Loucy (cell line): ENCODE data around the gene FLT4.

Source experiments
- H2AFZ ChIP-seq: fragments of 200-600 bp; sonication (generic); 2 replicates; pipeline ENCODE4 v1.6.0; 2016; ENCODE audit warnings: antibody characterized with exemption, mild to moderate bottlenecking, low read length, moderate library complexity
- H3F3A ChIP-seq: fragments of 200-600 bp; 2 replicates; pipeline ENCODE4 v1.6.0; 2016; ENCODE audit warnings: antibody characterized with exemption, low read depth, mild to moderate bottlenecking
- H3K27me3 ChIP-seq: fragments of 200-600 bp; sonication (generic); 2 replicates; pipeline ENCODE4 v1.6.1; 2014; ENCODE audit warnings: low read length, mild to moderate bottlenecking; ENCODE audit not compliant: insufficient read depth, poor library complexity, severe bottlenecking
- H3K36me3 ChIP-seq: fragments of 200-600 bp; sonication (generic); 2 replicates; pipeline ENCODE4 v1.6.1; 2016; ENCODE audit warnings: low read length; ENCODE audit not compliant: insufficient read depth
- H3K4me1 ChIP-seq: fragments of 200-600 bp; sonication (generic); 2 replicates; pipeline ENCODE4 v1.5.1; 2014; ENCODE audit warnings: low read length, mild to moderate bottlenecking; ENCODE audit not compliant: insufficient read depth, poor library complexity, severe bottlenecking
- H3K4me2 ChIP-seq: fragments of 200-600 bp; sonication (generic); 2 replicates; pipeline ENCODE4 v1.6.0; 2014; ENCODE audit warnings: antibody characterized with exemption, low read length, low read depth, mild to moderate bottlenecking; ENCODE audit not compliant: poor library complexity, severe bottlenecking
- H3K4me3 ChIP-seq: fragments of 200-600 bp; sonication (generic); 2 replicates; pipeline ENCODE4 v1.5.1; 2014; ENCODE audit warnings: low read length, mild to moderate bottlenecking, mixed read lengths; ENCODE audit not compliant: poor library complexity, severe bottlenecking
- H3K79me2 ChIP-seq: fragments of 200-600 bp; sonication (generic); 2 replicates; pipeline ENCODE4 v1.6.1; 2014; ENCODE audit warnings: low read length; ENCODE audit not compliant: insufficient read depth
- H3K9ac ChIP-seq: fragments of 200-600 bp; sonication (generic); 2 replicates; pipeline ENCODE4 v1.6.0; 2014; ENCODE audit warnings: mild to moderate bottlenecking, low read depth, low read length, moderate library complexity; ENCODE audit not compliant: poor library complexity, severe bottlenecking
- H3K9me2 ChIP-seq: fragments of 200-600 bp; sonication (generic); replicated peaks from 2 replicates; pipeline ENCODE4 v1.6.1; 2016; ENCODE audit warnings: low read depth, low read length, mixed read lengths
- H3K9me3 ChIP-seq: fragments of 200-600 bp; sonication (generic); 2 replicates; pipeline ENCODE4 v1.6.1; 2014; ENCODE audit warnings: mild to moderate bottlenecking, antibody characterized with exemption, low read length, low read depth; ENCODE audit not compliant: insufficient read depth
- H4K20me1 ChIP-seq: fragments of 200-600 bp; sonication (generic); 2 replicates; pipeline ENCODE4 v1.6.0; 2014; ENCODE audit warnings: antibody characterized with exemption, low read length, mild to moderate bottlenecking; ENCODE audit not compliant: insufficient read depth, poor library complexity, severe bottlenecking
- EZH2phosphoT487 ChIP-seq: fragments of 200-600 bp; IDR thresholded peaks from 2 replicates; pipeline ENCODE4 v1.6.1; 2018; ENCODE audit warnings: antibody characterized with exemption, mild to moderate bottlenecking, moderate library complexity, borderline replicate concordance
- TF ChIP-seq, protein P1 (sequence below): fragments of 200-600 bp; sonication (generic); conservative IDR thresholded peaks from 2 replicates; pipeline ENCODE4 v1.5.1; 2014; ENCODE audit warnings: mild to moderate bottlenecking, antibody characterized with exemption, low read length

The FLT4 gene

GRCh38 chr5:180668835-180669596 lies 19.6 kb upstream of the FLT4 start:
- Histone ChIP-seq H3K36me3 (no peaks in the 10 kb centered on the region), H3K4me2 (no peak overlapping the region), H3K9me3 (no peaks in the 10 kb centered on the region), H2AFZ (no peak overlapping the region), H3K9ac (no peak overlapping the region), H3K27me3 (no peaks in the 10 kb centered on the region), H4K20me1 (no peaks in the 10 kb centered on the region), H3K79me2 (no peaks in the 10 kb centered on the region), H3K9me2 (no peaks in the 10 kb centered on the region), H3K4me3 (no peak overlapping the region), H3F3A (no peaks in the 10 kb centered on the region), H3K4me1 (no peaks in the 10 kb centered on the region)
- no peak for TF ChIP-seq EZH2phosphoT487
- TF ChIP-seq, protein P1, sequence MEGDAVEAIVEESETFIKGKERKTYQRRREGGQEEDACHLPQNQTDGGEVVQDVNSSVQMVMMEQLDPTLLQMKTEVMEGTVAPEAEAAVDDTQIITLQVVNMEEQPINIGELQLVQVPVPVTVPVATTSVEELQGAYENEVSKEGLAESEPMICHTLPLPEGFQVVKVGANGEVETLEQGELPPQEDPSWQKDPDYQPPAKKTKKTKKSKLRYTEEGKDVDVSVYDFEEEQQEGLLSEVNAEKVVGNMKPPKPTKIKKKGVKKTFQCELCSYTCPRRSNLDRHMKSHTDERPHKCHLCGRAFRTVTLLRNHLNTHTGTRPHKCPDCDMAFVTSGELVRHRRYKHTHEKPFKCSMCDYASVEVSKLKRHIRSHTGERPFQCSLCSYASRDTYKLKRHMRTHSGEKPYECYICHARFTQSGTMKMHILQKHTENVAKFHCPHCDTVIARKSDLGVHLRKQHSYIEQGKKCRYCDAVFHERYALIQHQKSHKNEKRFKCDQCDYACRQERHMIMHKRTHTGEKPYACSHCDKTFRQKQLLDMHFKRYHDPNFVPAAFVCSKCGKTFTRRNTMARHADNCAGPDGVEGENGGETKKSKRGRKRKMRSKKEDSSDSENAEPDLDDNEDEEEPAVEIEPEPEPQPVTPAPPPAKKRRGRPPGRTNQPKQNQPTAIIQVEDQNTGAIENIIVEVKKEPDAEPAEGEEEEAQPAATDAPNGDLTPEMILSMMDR, result no peak

DNA sequence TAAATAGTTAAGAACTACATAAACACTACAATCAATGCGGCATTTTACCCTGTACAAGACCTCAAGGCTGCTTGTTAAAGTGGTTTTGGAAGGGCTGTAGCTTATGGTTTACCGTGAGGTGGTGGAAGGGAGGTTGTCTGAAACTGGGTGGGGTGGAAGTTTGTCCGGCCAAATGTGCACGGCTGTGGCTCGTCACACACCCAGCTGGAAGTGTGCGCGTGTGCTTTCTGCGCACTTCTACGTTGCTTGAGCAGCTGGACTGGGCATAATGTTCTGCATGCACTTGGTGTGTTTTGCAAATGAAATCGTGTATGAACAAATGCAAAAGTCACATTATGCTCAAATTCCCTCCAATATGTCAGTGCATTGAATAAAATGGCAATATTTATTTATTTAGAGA lies 17.4 kb upstream of the FLT4 start:
- H4K20me1 ChIP-seq, result no peaks in the 10 kb centered on the region
- H3F3A ChIP-seq, result no peaks in the 10 kb centered on the region
- H3K4me3 ChIP-seq, result no peak overlapping the region
- H2AFZ ChIP-seq, result no peak overlapping the region
- TF ChIP-seq, protein P1, result no peak
- TF ChIP-seq EZH2phosphoT487, result no peak
- no peaks in the 10 kb centered on the region for H3K36me3 ChIP-seq
- H3K4me1 ChIP-seq, result no peaks in the 10 kb centered on the region
- H3K79me2 ChIP-seq, result no peaks in the 10 kb centered on the region
- no peak overlapping the region for H3K9ac ChIP-seq
- no peaks in the 10 kb centered on the region for H3K27me3 ChIP-seq
- no peaks in the 10 kb centered on the region for H3K9me2 ChIP-seq
- no peaks in the 10 kb centered on the region for H3K9me3 ChIP-seq
- no peak overlapping the region for H3K4me2 ChIP-seq

GRCh38 chr5:180665682-180666404 lies 16.4 kb upstream of the FLT4 start:
- no peaks in the 10 kb centered on the region for H3K9me3 ChIP-seq
- TF ChIP-seq, protein P1, result no peak
- no peak for TF ChIP-seq EZH2phosphoT487
- H3K4me3 ChIP-seq, result no peak overlapping the region
- H3K9me2 ChIP-seq, result no peaks in the 10 kb centered on the region
- no peaks in the 10 kb centered on the region for H3K4me1 ChIP-seq
- no peaks in the 10 kb centered on the region for H4K20me1 ChIP-seq
- no peaks in the 10 kb centered on the region for H3K27me3 ChIP-seq
- H3K36me3 ChIP-seq, result no peaks in the 10 kb centered on the region
- H3F3A ChIP-seq, result no peaks in the 10 kb centered on the region
- no peak overlapping the region for H3K9ac ChIP-seq
- H3K79me2 ChIP-seq, result no peaks in the 10 kb centered on the region
- H3K4me2 ChIP-seq, result no peak overlapping the region
- H2AFZ ChIP-seq, result no peak overlapping the region
